ENCODE data around the gene SNX32.
A peak's percentile ranks its signal among the peaks of the same experiment; 100 is the strongest.

Gene SNX32

DNA sequence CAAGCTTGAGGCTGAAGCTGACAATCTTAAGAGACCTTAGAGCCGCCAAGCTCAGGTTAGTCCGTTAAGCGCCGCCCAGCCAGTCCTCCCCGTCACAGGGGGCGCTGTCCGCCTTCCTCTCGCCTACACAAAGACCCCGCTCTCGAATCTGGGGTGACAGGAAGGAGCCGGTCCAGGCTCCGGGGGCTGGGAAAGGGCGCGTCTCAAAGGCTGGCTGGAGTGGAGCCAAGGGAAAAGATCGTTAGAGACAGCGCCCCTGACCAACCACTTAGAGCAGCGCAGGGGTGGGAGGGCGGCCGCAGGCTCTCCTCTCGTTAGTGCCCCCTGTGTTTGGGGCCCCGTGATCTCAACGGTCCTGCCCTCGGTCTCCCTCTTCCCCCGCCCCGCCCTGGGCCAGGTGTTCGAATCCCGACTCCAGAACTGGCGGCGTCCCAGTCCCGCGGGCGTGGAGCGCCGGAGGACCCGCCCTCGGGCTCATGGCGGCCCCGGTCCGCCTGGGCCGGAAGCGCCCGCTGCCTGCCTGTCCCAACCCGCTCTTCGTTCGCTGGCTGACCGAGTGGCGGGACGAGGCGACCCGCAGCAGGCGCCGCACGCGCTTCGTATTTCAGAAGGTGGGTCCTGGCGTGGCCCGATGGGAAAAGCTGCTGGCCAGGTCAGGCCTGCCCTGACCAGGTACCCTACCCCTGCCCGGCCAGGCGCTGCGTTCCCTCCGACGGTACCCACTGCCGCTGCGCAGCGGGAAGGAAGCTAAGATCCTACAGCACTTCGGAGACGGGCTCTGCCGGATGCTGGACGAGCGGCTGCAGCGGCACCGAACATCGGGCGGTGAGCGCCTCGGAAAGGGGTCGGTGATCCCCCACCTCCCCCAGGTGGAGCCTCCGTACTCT lies 26.8 kb downstream of the SNX32 start, which contains the start of gene MUS81 (continued):
- TF ChIP-seq PRDM4 (tag by site-specific recombination; IDR thresholded peaks at IDR 0.05) (no peak; the same call in 1 of the 2 replicates), ZFP69B (tag by site-specific recombination; IDR thresholded peaks at IDR 0.05) (0 out of 2 replicates have a peak, but pooled peaks have one; percentile 23), ZIC2 (tag by site-specific recombination; IDR thresholded peaks at IDR 0.05) (0 out of 2 replicates have a peak, but pooled peaks have one; percentile 4), GLIS1 (tag by site-specific recombination; IDR thresholded peaks at IDR 0.05) (peak; percentile 43), BCL11A (tag by site-specific recombination; IDR thresholded peaks at IDR 0.05; ENCODE audit: low read depth) (peak; percentile 21; the same call in 1 of the 2 replicates), ZNF791 (tag by site-specific recombination; IDR thresholded peaks at IDR 0.05) (no peak), PBX3 (CRISPR knock-in tag; IDR thresholded peaks at IDR 0.05) (peak; percentile 78), KLF16 (tag by site-specific recombination; IDR thresholded peaks at IDR 0.05) (peak; percentile 47; the same call in 1 of the 2 replicates), KLF8 (tag by site-specific recombination; IDR thresholded peaks at IDR 0.05) (peak; percentile 84), ZBTB48 (tag by site-specific recombination; IDR thresholded peaks at IDR 0.05) (peak; percentile 68), ZNF785 (tag by site-specific recombination; IDR thresholded peaks at IDR 0.05) (no peak), ZSCAN23 (tag by site-specific recombination; IDR thresholded peaks at IDR 0.05) (no peak), ZNF549 (tag by site-specific recombination; IDR thresholded peaks at IDR 0.05) (no peak), TSHZ1 (tag by site-specific recombination; IDR thresholded peaks at IDR 0.05; ENCODE audit: borderline replicate concordance) (peak; percentile 6; the same call in 1 of the 2 replicates), ZSCAN16 (tag by site-specific recombination; IDR thresholded peaks at IDR 0.05) (no peak), ZNF433 (tag by site-specific recombination; IDR thresholded peaks at IDR 0.05; ENCODE audit: low read depth) (no peak), SCRT2 (tag by site-specific recombination; IDR thresholded peaks at IDR 0.05) (no peak), ZNF501 (tag by site-specific recombination; IDR thresholded peaks at IDR 0.05) (peak; percentile 42; the same call in 1 of the 2 replicates), KLF7 (tag by site-specific recombination; IDR thresholded peaks at IDR 0.05; ENCODE audit: borderline replicate concordance) (peak; percentile 85; the same call in 1 of the 2 replicates)
- TF ChIP-seq, protein P1, sequence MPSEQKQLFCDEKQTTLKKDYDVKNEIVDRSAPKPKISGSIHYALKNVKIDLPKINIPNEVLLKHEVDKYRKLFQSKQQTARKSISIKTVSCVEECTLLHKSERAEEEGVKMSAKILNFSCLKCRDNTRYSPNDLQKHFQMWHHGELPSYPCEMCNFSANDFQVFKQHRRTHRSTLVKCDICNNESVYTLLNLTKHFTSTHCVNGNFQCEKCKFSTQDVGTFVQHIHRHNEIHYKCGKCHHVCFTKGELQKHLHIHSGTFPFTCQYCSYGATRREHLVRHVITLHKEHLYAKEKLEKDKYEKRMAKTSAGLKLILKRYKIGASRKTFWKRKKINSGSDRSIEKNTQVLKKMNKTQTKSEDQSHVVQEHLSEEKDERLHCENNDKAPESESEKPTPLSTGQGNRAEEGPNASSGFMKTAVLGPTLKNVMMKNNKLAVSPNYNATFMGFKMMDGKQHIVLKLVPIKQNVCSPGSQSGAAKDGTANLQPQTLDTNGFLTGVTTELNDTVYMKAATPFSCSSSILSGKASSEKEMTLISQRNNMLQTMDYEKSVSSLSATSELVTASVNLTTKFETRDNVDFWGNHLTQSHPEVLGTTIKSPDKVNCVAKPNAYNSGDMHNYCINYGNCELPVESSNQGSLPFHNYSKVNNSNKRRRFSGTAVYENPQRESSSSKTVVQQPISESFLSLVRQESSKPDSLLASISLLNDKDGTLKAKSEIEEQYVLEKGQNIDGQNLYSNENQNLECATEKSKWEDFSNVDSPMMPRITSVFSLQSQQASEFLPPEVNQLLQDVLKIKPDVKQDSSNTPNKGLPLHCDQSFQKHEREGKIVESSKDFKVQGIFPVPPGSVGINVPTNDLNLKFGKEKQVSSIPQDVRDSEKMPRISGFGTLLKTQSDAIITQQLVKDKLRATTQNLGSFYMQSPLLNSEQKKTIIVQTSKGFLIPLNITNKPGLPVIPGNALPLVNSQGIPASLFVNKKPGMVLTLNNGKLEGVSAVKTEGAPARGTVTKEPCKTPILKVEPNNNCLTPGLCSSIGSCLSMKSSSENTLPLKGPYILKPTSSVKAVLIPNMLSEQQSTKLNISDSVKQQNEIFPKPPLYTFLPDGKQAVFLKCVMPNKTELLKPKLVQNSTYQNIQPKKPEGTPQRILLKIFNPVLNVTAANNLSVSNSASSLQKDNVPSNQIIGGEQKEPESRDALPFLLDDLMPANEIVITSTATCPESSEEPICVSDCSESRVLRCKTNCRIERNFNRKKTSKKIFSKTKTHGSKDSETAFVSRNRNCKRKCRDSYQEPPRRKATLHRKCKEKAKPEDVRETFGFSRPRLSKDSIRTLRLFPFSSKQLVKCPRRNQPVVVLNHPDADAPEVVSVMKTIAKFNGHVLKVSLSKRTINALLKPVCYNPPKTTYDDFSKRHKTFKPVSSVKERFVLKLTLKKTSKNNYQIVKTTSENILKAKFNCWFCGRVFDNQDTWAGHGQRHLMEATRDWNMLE (tag by site-specific recombination; conservative IDR thresholded peaks at IDR 0.05; ENCODE audit: low read depth): peak; percentile 63
- TF ChIP-seq, protein P2, sequence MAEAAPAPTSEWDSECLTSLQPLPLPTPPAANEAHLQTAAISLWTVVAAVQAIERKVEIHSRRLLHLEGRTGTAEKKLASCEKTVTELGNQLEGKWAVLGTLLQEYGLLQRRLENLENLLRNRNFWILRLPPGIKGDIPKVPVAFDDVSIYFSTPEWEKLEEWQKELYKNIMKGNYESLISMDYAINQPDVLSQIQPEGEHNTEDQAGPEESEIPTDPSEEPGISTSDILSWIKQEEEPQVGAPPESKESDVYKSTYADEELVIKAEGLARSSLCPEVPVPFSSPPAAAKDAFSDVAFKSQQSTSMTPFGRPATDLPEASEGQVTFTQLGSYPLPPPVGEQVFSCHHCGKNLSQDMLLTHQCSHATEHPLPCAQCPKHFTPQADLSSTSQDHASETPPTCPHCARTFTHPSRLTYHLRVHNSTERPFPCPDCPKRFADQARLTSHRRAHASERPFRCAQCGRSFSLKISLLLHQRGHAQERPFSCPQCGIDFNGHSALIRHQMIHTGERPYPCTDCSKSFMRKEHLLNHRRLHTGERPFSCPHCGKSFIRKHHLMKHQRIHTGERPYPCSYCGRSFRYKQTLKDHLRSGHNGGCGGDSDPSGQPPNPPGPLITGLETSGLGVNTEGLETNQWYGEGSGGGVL (tag by site-specific recombination; IDR thresholded peaks at IDR 0.05): peak; percentile 60

Measured in HEK293 (cell line).